ENCODE measurements around the gene TRAF4. TPM values are rescaled to one million over a fixed set of nuclear protein-coding genes. Genes with fewer than 3 reads are reported as not detected.

Gene TRAF4
- total RNA-seq, 1 experiment from 2014 or later = 127 TPM

- H4K20me1 ChIP-seq (ENCODE audit: insufficient read depth) = no peaks in the 10 kb centered on the region
- no peak for TF ChIP-seq EZH2 (IDR thresholded peaks at IDR 0.05)
- no peak for TF ChIP-seq EGR1 (IDR thresholded peaks at IDR 0.05; ENCODE audit: low read depth)
- TF ChIP-seq REST (IDR thresholded peaks at IDR 0.05; ENCODE audit: low read depth) = no peak
- TF ChIP-seq FOSL1 (IDR thresholded peaks at IDR 0.05; ENCODE audit: low read depth) = no peak
- TF ChIP-seq SIN3A (IDR thresholded peaks at IDR 0.05; ENCODE audit: low read depth) = no peak
- TF ChIP-seq CEBPB (IDR thresholded peaks at IDR 0.05; ENCODE audit: low read depth) = no peak
- ChIA-PET POLR2A (interaction anchor here (1.0 kb wide), 1 partner anchor 17 kb away, joined by 3 read pairs; the partner anchor contains the start of gene RPL23A), RAD21 (ENCODE audit: low non-redundant PET in 1 of 2, low total read pairs in 2 of 2, uncharacterized antibody in 2 of 2, unreplicated experiment in 2 of 2) (no interaction called here), CTCF (no interaction called here)
- H3K27ac ChIP-seq (ENCODE audit: low read depth, low read length) = no peak overlapping the region
- ATAC-seq (no peak), DNase-seq (ENCODE audit: low read depth, low spot score) (no peak)
- H3K4me1 ChIP-seq (ENCODE audit: control insufficient read depth in 1 of 2, insufficient read depth in 2 of 2, low read length in 2 of 2) = no peaks in the 10 kb centered on the region
- intact Hi-C loops (cut with micrococcal nuclease) = no loop called here
- no peak overlapping the region for H3K4me3 ChIP-seq (replicated peaks in 1 of 2; ENCODE audit: low read depth in 1 of 2, low read length in 2 of 2)
- no peaks in the 10 kb centered on the region for H3K27me3 ChIP-seq (ENCODE audit: insufficient read depth, low read length)
- no peaks in the 10 kb centered on the region for H3K9me3 ChIP-seq (ENCODE audit: control insufficient read depth in 1 of 2, insufficient read depth in 1 of 2, low read depth in 1 of 2, low read length in 2 of 2)
- H3K9me2 ChIP-seq (ENCODE audit: insufficient read depth) = no peaks in the 10 kb centered on the region
- no peaks in the 10 kb centered on the region for H3K79me2 ChIP-seq (ENCODE audit: insufficient read depth, low read length)
- no peak overlapping the region for H3K9ac ChIP-seq (ENCODE audit: low read length)
- no peak overlapping the region for H2AFZ ChIP-seq (ENCODE audit: low read depth, low read length, poor library complexity, severe bottlenecking)
- no peak overlapping the region for H3K4me2 ChIP-seq (ENCODE audit: low read length)
- peaks cover 34 to 38% of the 10 kb centered on the region in 2 experiments for H3K36me3 ChIP-seq (ENCODE audit: control insufficient read depth in 1 of 2, insufficient read depth in 2 of 2, low read length in 2 of 2)
- BruUV-seq (replicated peaks) = no TSS peak
Observed at GRCh38 chr17:28702752-28703150, 41.1 kb upstream of the TRAF4 start.

All from HCT116 (cell line).